NCI-H1417 treated with DMSO at 0.1 percent for 48 hours (cell line): Measurements from ENCODE around the gene RCL1.
"Not testable (repeated sequence)": the region's sequence is repeated elsewhere in the genome, so short reads cannot be mapped to it uniquely, and the experiment has no call there.

Source experiments
- DNase-seq: peaks from one replicate; lab custom pipeline; 2025; lab: John Stamatoyannopoulos, UW

RCL1 gene

GRCh38 chr9:4792572-4793458, at the start of gene RCL1:
Gene RCL1, plus strand, starts transcription at chr9:4792944. Its CDS starts 148 bp downstream, at chr9:4793092.
- DNase-seq, result peak; percentile 70

GRCh38 chr9:4743131-4743875, 49.4 kb upstream of the RCL1 start:
- DNase-seq, result no peak

GRCh38 chr9:4746278-4747030, 46.3 kb upstream of the RCL1 start:
- no peak for DNase-seq

- DNase-seq, result no peak
These were observed 44.1 kb upstream of the RCL1 start for GRCh38 chr9:4748612-4749011.

- no peak for DNase-seq
These were observed 42.6 kb upstream of the RCL1 start for GRCh38 chr9:4750023-4750673.

- not testable (repeated sequence) for DNase-seq
These were observed 38.2 kb upstream of the RCL1 start for GRCh38 chr9:4754530-4754929.

GRCh38 chr9:4755026-4755609, 37.6 kb upstream of the RCL1 start:
- no peak for DNase-seq

GRCh38 chr9:4756420-4756819, 36.3 kb upstream of the RCL1 start:
- DNase-seq, result no peak

- DNase-seq, result no peak
These were observed 32.6 kb upstream of the RCL1 start for GRCh38 chr9:4760122-4760521.

GRCh38 chr9:4762108-4762885, 30.4 kb upstream of the RCL1 start:
- DNase-seq, result peak; percentile 14

GRCh38 chr9:4762886-4763541, 29.7 kb upstream of the RCL1 start:
- DNase-seq, result no peak

- DNase-seq, result no peak
These were observed 28.7 kb upstream of the RCL1 start for GRCh38 chr9:4764033-4764432.

- no peak for DNase-seq
These were observed 24.1 kb upstream of the RCL1 start for GRCh38 chr9:4768681-4769080.

GRCh38 chr9:4769321-4770080, 23.2 kb upstream of the RCL1 start:
- no peak for DNase-seq

- DNase-seq, result no peak
These were observed 21.0 kb upstream of the RCL1 start for GRCh38 chr9:4771788-4772187.

GRCh38 chr9:4774209-4774608, 18.5 kb upstream of the RCL1 start:
- DNase-seq, result no peak

GRCh38 chr9:4774958-4775357, 17.8 kb upstream of the RCL1 start:
- not testable (repeated sequence) for DNase-seq

- DNase-seq, result no peak
These were observed 12.1 kb upstream of the RCL1 start for GRCh38 chr9:4780651-4781050.

- DNase-seq, result no peak
These were observed 11.3 kb upstream of the RCL1 start for GRCh38 chr9:4781408-4781807.
